Measurements from ENCODE around the gene ICAM5.
"Not testable (repeated sequence)": the region's sequence is repeated elsewhere in the genome, so short reads cannot be mapped to it uniquely, and the experiment has no call there.

The ICAM5 gene

GRCh38 chr19:10333758-10334587 lies 44.2 kb downstream of the ICAM5 start:
- peak overlapping the region; percentile 49 for H3K27ac ChIP-seq (ENCODE audit: poor library complexity, severe bottlenecking)
- no peak for TF ChIP-seq CTCF (IDR thresholded peaks at IDR 0.05; ENCODE audit: poor library complexity, severe bottlenecking)
- peak; percentile 22 for ATAC-seq (ENCODE audit: low read depth)

GRCh38 chr19:10334588-10335351 lies 45.0 kb downstream of the ICAM5 start:
- peak; percentile 81 for ATAC-seq (ENCODE audit: low read depth)
- H3K4me1 ChIP-seq (ENCODE audit: insufficient read depth, poor library complexity, severe bottlenecking) = no peaks in the 10 kb centered on the region
- H3K27ac ChIP-seq (ENCODE audit: poor library complexity, severe bottlenecking) = peak overlapping the region; percentile 49

More at GRCh38 chr19:10333758-10334587, 44.2 kb downstream of the ICAM5 start:
- DNase-seq (ENCODE audit: low spot score) = no peak
- Histone ChIP-seq H3K27me3 (ENCODE audit: insufficient read depth, poor library complexity, severe bottlenecking) (no peaks in the 10 kb centered on the region), H3K9me3 (ENCODE audit: severe bottlenecking) (no peaks in the 10 kb centered on the region), H3K4me1 (ENCODE audit: insufficient read depth, poor library complexity, severe bottlenecking) (no peaks in the 10 kb centered on the region), H3K4me3 (ENCODE audit: severe bottlenecking) (peak overlapping the region; percentile 84), H3K36me3 (ENCODE audit: low read depth) (peaks cover 27% of the 10 kb centered on the region)

GRCh38 chr19:10335352-10335985 lies 45.7 kb downstream of the ICAM5 start:
- ATAC-seq (ENCODE audit: low read depth) = no peak
- Histone ChIP-seq H3K4me1 (ENCODE audit: insufficient read depth, poor library complexity, severe bottlenecking) (no peaks in the 10 kb centered on the region), H3K36me3 (ENCODE audit: low read depth) (peaks cover 13% of the 10 kb centered on the region; the same call in 1 of the 2 replicates)

More at GRCh38 chr19:10334588-10335351, 45.0 kb downstream of the ICAM5 start:
- Histone ChIP-seq H3K4me3 (ENCODE audit: severe bottlenecking) (peak overlapping the region; percentile 84), H3K9me3 (ENCODE audit: severe bottlenecking) (no peaks in the 10 kb centered on the region), H3K36me3 (ENCODE audit: low read depth) (peaks cover 19% of the 10 kb centered on the region), H3K27me3 (ENCODE audit: insufficient read depth, poor library complexity, severe bottlenecking) (no peaks in the 10 kb centered on the region)
- DNase-seq (ENCODE audit: low spot score) = peak; percentile 95
- peak; percentile 12 for TF ChIP-seq CTCF (IDR thresholded peaks at IDR 0.05; ENCODE audit: poor library complexity, severe bottlenecking)

GRCh38 chr19:10336725-10337124 lies 47.0 kb downstream of the ICAM5 start:
- not testable (repeated sequence) for H3K27ac ChIP-seq (ENCODE audit: poor library complexity, severe bottlenecking); H3K9me3 ChIP-seq (ENCODE audit: severe bottlenecking); ATAC-seq (ENCODE audit: low read depth); H3K27me3 ChIP-seq (ENCODE audit: insufficient read depth, poor library complexity, severe bottlenecking); H3K4me1 ChIP-seq (ENCODE audit: insufficient read depth, poor library complexity, severe bottlenecking); H3K36me3 ChIP-seq (ENCODE audit: low read depth); DNase-seq (ENCODE audit: low spot score); H3K4me3 ChIP-seq (ENCODE audit: severe bottlenecking)

More at GRCh38 chr19:10335352-10335985, 45.7 kb downstream of the ICAM5 start:
- Histone ChIP-seq H3K9me3 (ENCODE audit: severe bottlenecking) (no peaks in the 10 kb centered on the region), H3K27me3 (ENCODE audit: insufficient read depth, poor library complexity, severe bottlenecking) (no peaks in the 10 kb centered on the region), H3K27ac (ENCODE audit: poor library complexity, severe bottlenecking) (no peak overlapping the region), H3K4me3 (ENCODE audit: severe bottlenecking) (no peak overlapping the region)
- no peak for TF ChIP-seq CTCF (IDR thresholded peaks at IDR 0.05; ENCODE audit: poor library complexity, severe bottlenecking)
- DNase-seq (ENCODE audit: low spot score) = no peak

GRCh38 chr19:10338940-10339339 lies 49.2 kb downstream of the ICAM5 start:
- no peaks in the 10 kb centered on the region for H3K4me1 ChIP-seq (ENCODE audit: insufficient read depth, poor library complexity, severe bottlenecking)
- H3K4me3 ChIP-seq (ENCODE audit: severe bottlenecking) = no peak overlapping the region
- TF ChIP-seq CTCF (IDR thresholded peaks at IDR 0.05; ENCODE audit: poor library complexity, severe bottlenecking) = no peak
- no peaks in the 10 kb centered on the region for H3K36me3 ChIP-seq (ENCODE audit: low read depth)
- H3K27me3 ChIP-seq (ENCODE audit: insufficient read depth, poor library complexity, severe bottlenecking) = no peaks in the 10 kb centered on the region
- ATAC-seq (ENCODE audit: low read depth) (no peak), DNase-seq (ENCODE audit: low spot score) (no peak)
- H3K9me3 ChIP-seq (ENCODE audit: severe bottlenecking) = no peaks in the 10 kb centered on the region
- H3K27ac ChIP-seq (ENCODE audit: poor library complexity, severe bottlenecking) = no peak overlapping the region
